Activated CD8-positive, alpha-beta memory T cell treated with anti-CD3 and anti-CD28 coated beads for 24 hours (primary cell): Measurements from ENCODE around the gene ACKR1.

ENCODE experiments used
- DNase-seq: peaks from one replicate; pipeline ENCODE4 v3.0.0-alpha.2; 2020

The ACKR1 gene

GRCh38 chr1:159204161-159205141 is at the start of gene ACKR1:
Gene ACKR1 (plus strand): TSS chr1:159204875. CDS start chr1:159204960, 85 bp downstream.
- DNase-seq, result no peak

DNA sequence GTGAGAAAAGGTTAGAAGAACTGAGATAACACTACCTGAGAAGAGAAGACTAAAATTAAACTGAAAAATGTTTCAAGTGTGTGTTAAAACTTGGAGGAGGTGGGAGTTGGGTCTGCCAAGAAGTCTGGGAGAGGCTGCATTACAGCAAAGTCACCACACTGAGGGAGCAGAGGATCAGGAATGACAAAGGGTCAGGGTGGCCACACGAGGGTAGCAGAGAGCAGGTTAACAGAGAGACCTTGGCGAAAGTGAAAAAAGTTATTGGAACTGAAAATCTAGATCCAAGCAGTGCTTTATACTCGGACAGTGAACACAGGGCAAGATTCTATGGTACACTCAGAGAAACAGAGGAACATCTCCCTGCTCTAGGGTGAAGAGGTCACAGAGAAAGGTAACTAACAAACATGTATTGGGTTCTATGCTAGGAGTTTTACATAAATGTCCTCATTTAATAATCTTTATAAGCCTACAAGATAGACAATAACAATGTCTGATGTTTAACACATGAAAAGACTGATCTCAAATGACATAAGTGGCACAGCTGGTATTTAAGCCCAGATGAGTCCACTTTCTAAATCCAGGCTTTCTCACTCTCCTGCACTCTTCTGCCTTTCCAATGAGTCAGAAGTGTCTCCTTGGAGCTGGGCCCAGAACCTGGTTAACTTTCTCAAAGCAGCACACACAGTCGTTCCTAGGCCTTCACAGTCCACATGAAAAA is 43.5 kb upstream of the ACKR1 start:
- DNase-seq, result peak; percentile 77

GRCh38 chr1:159161719-159162026 is 43.0 kb upstream of the ACKR1 start:
- DNase-seq, result no peak

- DNase-seq, result no peak
Observed at GRCh38 chr1:159162516-159163265, 42.0 kb upstream of the ACKR1 start.

DNA sequence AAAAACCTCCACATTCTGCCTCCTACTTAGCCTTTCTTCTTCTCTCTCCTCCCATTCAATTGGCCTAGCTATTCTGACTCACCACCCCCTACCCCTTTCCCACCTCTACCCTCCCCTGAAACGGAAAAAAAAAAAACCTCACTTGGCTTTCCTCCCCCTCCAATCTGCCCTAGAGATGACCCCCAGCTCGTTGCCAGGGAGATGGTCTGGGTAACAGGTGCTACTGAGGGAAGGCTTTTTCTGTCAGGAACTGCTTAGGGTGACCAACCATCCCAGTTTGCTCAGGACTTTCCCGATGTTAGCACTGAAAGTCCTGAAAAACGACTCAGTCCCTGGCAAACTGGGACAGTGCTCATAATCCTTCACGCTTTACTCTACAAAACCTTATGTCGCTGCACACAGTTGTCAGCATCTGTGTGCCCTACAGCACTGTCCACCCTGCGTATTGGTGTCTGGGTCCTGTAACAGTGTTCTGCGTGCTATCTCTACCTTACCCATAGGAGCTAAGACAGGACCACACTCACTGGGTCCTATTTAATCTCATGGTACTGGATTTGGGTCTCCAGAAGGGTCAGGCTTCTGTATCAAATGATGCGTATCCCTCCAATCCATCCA is 41.0 kb upstream of the ACKR1 start:
- no peak for DNase-seq

- DNase-seq, result no peak
Observed at GRCh38 chr1:159168043-159168442, 36.6 kb upstream of the ACKR1 start.

DNA sequence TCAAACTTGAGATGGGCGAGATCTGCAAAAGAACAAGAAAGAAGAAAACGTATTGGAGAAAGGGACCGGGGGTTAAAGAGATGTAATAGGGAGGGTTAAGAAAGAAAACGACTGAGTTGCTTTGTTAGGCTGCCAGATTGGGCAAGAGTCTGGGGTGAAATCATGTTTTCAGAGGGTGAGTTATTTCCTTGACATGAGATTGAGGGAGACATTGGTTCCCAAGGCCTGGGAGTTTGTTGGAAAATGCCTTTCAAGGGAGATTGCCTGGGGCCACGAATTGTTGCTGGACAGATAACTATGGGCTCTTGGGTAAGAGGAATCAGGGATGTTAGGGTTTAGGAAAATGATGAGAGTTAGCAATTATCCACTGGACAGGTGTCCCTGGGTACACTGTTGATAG is 34.0 kb upstream of the ACKR1 start:
- no peak for DNase-seq

DNA sequence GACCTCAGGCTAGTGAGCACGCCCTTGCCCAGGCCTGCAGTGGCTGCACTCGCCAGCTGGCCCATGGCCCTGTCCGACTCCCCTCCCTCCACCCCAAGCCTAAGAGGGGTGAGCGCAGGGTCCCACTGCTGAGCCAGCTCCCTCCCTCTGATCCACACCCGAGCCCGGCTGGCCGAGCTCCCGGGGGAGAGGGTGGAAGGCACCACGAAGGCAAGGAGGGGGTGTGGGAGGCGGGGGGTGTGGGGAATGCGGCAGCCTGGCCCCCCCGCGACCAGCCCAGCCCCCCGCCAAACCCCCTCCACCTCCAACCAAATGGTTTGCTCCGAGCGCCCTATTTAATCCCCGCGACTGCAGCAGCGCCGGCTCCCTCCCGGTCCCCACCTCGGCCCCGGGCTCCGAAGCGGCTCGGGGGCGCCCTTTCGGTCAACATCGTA is 33.4 kb upstream of the ACKR1 start, which contains the start of gene CADM3:
Gene CADM3, plus strand, starts transcription at position 362 of the 434 bp plus-strand sequence. CDS start 151 bp downstream, outside the sequence.
- DNase-seq, result no peak

DNA sequence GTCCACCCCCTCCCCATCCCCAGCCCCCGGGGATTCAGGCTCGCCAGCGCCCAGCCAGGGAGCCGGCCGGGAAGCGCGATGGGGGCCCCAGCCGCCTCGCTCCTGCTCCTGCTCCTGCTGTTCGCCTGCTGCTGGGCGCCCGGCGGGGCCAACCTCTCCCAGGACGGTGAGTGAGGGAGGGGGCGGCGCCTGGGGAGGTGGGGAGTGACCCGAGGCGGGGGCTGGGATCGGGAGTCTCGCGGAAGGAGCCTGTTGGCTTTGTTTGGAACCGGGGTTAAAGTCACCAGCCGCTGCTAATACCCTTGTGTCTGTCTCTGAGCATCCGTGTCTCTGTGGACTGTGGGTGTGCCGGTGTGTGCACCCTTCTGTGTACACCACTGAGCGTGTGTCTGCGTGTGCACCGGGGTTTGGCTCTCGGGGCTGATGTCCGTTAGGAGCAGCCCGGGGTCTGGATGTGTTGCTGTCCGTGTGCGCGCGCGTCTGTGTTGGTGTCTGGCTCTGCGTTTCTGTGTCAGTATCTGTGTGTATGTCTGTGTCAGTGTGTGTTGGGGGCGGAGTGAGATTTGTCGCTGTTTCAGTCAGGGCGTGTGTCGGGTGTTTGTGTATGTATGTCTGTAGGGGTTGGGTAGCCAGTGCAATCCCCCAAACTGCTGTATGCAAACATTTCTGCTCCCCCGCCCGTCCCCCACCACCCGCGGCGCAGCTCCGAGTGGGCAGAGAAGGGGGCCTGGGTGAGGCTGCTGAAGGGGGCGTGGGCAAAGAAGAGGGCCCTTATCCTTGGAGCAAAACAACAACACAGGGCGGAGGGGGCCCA is 32.8 kb upstream of the ACKR1 start:
- DNase-seq, result no peak

GRCh38 chr1:159172614-159173291 is 31.9 kb upstream of the ACKR1 start:
- no peak for DNase-seq

DNA sequence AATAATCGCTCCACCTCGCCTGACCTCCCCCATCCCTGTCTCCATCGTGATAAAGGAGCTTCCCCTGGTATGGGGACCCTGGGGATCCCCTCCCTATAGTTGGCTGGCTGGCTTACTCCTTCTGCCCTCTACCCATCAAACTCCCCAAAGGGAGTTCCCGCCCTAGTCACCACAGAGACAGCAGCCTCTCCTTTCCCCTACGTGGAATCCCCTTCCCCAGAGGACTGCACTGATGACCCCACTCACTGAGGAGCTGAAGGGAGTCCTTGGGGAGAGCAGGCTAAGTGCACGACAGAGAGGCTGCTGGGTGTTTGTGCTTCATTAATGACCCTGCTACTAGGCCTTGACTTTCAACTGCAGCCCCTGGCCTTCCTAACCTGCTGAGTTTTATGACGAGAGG is 31.4 kb upstream of the ACKR1 start:
- DNase-seq, result no peak

- no peak for DNase-seq
Observed at GRCh38 chr1:159175571-159175970, 29.1 kb upstream of the ACKR1 start.

DNA sequence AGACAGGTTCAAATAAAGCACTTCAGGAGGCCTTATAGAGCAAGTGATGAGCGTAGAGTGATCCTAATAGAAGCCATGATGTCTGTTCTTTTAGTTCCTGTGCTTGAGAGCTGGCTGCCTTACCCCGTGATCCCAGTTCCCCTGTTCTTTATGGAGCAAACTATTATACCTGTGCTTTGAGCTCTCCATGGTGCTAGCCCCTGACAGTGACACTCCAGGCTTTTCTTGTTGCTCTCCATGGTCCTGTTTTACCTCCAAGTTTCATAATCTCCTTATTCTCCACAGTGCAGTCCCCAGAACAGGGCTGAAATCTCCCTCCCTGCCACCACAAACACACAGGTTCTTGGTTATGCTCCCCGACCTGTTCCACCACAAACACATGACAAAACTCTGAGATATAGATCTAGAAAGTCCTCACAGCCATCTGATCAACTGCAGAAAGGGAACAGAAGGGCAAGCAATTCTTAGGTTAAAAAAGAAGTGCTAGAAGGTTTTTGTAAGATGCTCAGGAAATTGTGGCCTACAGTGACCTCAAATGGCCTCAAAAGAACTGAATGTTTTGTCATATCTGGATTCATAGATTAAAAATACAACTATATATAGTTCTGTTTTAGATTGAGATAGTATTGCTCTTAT is 27.3 kb upstream of the ACKR1 start:
- DNase-seq, result no peak

DNA sequence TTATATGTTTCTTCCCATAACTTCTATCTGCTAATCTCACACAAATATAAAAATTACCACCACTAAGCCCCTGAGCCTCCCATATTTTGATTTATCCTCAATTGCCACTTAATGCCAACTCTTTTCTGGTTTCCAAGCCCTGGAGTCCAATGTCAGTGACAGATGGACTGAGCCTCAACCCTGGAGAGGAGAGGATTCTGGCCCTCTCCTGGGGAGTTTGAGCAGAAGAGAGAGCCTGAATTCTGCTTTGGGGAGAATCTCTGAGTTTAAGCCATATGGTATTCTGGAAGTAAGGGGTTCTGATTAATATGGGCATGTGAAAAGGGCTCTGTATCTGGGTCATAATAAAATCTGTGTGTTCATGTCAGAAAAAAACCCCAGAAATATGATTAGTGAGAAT is 24.8 kb upstream of the ACKR1 start:
- no peak for DNase-seq

- no peak for DNase-seq
Observed at GRCh38 chr1:159180516-159180915, 24.2 kb upstream of the ACKR1 start.

DNA sequence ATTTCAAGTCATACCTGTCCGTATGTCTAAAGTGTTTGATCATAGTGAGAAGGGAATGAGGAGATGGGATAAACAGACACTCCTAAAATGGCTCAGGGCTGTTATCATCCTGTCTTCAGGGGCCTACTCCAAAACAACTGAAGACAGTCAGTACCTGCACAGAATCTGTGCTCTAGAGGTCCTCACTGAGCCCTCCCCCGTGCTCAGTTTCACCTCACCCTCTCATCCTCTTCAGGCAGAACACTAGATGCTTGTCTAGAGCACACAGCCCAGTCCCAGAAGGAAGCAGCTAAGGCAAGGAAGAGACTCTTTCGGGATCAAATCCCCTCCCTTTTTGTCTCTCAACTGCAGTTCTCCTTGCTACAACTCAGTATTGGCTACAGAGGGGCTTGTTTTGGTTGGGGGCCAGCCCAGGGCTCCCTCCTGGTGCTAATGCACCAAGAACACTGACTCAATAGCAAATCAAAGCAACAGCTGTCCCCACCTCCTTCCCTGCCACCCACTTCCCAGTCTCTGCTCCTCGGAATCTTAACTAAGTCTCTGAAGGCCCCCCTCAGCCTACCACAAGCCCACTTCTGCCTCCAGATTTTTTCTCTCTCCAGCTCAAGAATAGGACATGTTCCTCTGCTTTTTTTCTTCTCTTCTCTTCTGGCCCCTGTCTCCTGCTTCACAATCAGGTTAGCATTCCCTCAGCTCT is 23.2 kb upstream of the ACKR1 start:
- DNase-seq, result no peak

DNA sequence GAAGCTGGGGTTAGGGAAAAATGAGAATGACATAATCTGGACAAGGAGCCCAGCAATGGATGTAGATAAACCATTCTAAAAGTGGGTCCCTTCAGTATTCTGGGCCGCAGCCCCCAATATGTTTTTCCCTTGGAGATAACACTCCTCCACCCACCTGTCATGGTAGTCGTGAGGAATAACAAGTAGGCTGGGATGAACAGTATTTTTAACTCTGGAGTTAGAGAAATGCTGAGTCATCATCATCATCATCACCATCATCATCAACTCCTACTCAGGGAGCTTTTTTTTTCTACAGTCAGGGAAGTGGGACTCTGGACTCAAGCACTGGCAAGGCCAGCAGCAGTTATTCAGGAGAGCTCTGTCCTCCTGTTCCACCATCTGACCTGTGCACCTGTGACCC is 20.5 kb upstream of the ACKR1 start:
- DNase-seq, result no peak

DNA sequence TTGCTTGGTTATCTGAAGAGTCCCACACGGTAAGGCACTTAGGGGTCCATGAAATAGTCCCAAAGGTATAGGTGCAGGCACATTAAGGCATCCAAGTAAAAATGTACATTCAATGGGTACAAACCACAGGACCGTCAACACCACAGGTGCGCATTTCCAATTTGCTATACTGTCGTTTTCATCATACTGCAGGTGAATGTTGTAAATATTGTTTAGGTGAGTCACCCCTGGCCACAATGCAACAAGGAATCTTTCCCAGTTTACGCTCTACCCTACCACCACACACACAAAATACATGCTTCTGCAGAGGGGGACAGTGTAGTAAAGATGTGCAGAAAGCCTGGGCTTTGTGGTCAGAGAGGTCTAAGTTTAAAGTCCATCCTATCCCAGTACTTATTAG is 19.6 kb upstream of the ACKR1 start:
- no peak for DNase-seq

- DNase-seq, result no peak
Observed at GRCh38 chr1:159187033-159187432, 17.6 kb upstream of the ACKR1 start.
